HEK293T (cell line): Measurements from ENCODE around the gene APBB2.

ENCODE experiments used
- ARNT ChIP-seq: fragments of 450-650 bp; IDR thresholded peaks from 2 replicates; pipeline ENCODE4 v1.6.1; 2017; ENCODE audit warnings: mild to moderate bottlenecking
- BHLHE40 ChIP-seq: fragments of 450-650 bp; IDR thresholded peaks from 2 replicates; pipeline ENCODE4 v1.6.1; 2016; ENCODE audit warnings: mild to moderate bottlenecking, moderate library complexity, borderline replicate concordance
- ELF4 ChIP-seq: fragments of 450-650 bp; IDR thresholded peaks from 2 replicates; pipeline ENCODE4 v1.6.1; 2017; ENCODE audit warnings: antibody characterized with exemption
- FOXK2 ChIP-seq: fragments of 450-650 bp; IDR thresholded peaks from 2 replicates; pipeline ENCODE4 v1.6.1; 2016; ENCODE audit warnings: mild to moderate bottlenecking
- FOXM1 ChIP-seq: fragments of 450-650 bp; IDR thresholded peaks from 2 replicates; pipeline ENCODE4 v1.6.1; 2017; ENCODE audit warnings: mild to moderate bottlenecking, borderline replicate concordance
- HDGF ChIP-seq: fragments of 450-650 bp; IDR thresholded peaks from 2 replicates; pipeline ENCODE4 v1.6.1; 2017; ENCODE audit warnings: antibody characterized with exemption, borderline replicate concordance
- LEF1 ChIP-seq: fragments of 450-650 bp; IDR thresholded peaks from 2 replicates; pipeline ENCODE4 v1.6.1; 2017; ENCODE audit warnings: mild to moderate bottlenecking, borderline replicate concordance
- NFRKB ChIP-seq: fragments of 450-650 bp; IDR thresholded peaks from 2 replicates; pipeline ENCODE4 v1.6.1; 2016; ENCODE audit warnings: mild to moderate bottlenecking, moderate library complexity
- SP1 ChIP-seq: fragments of 450-650 bp; IDR thresholded peaks from 2 replicates; pipeline ENCODE4 v1.6.1; 2017
- SUZ12 ChIP-seq: fragments of 450-650 bp; IDR thresholded peaks from 2 replicates; pipeline ENCODE4 v1.6.1; 2016; ENCODE audit warnings: mild to moderate bottlenecking
- TARDBP ChIP-seq: fragments of 450-650 bp; IDR thresholded peaks from 2 replicates; pipeline ENCODE4 v1.6.1; 2016

GRCh38 chr4:40875507-40876150 is 338.7 kb downstream of the APBB2 start:
- no peak for TF ChIP-seq BHLHE40
- TF ChIP-seq FOXK2: no peak
- no peak for TF ChIP-seq FOXM1
- TF ChIP-seq SUZ12: no peak
- no peak for TF ChIP-seq ARNT
- TF ChIP-seq LEF1: no peak
- no peak for TF ChIP-seq ELF4
- TF ChIP-seq NFRKB: no peak
- TF ChIP-seq TARDBP: no peak
- TF ChIP-seq HDGF: no peak
- no peak for TF ChIP-seq SP1
